ENCODE measurements around the gene TSPAN14. TPM values are rescaled to one million over a fixed set of nuclear protein-coding genes. Genes with fewer than 3 reads are reported as not detected.

TSPAN14 gene
- total and polyA plus RNA-seq, 2 experiments from 2014 or later: 17.9 to 40.7 TPM

DNA sequence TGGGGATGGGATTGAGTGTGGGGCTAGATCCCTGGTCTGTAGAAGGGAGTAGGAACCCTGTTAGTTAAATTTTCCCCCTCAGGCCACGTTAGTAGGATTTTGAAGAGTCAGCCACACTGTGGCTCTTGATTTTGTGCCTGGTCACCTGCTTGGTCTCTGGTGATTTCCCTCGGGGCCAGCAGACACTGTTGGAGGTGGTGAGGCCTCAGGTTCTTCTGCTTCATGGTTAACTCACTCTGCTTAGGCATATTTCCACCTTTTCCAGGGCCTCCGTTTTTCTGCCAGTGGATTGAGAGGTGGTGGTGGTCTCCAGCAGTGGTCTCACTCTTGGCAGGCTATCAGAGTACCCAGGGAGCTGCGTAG lies 4.1 kb downstream of the TSPAN14 start (continued):
- TF ChIP-seq, protein P1, sequence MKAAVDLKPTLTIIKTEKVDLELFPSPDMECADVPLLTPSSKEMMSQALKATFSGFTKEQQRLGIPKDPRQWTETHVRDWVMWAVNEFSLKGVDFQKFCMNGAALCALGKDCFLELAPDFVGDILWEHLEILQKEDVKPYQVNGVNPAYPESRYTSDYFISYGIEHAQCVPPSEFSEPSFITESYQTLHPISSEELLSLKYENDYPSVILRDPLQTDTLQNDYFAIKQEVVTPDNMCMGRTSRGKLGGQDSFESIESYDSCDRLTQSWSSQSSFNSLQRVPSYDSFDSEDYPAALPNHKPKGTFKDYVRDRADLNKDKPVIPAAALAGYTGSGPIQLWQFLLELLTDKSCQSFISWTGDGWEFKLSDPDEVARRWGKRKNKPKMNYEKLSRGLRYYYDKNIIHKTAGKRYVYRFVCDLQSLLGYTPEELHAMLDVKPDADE (IDR thresholded peaks at IDR 0.05): no peak

DNA sequence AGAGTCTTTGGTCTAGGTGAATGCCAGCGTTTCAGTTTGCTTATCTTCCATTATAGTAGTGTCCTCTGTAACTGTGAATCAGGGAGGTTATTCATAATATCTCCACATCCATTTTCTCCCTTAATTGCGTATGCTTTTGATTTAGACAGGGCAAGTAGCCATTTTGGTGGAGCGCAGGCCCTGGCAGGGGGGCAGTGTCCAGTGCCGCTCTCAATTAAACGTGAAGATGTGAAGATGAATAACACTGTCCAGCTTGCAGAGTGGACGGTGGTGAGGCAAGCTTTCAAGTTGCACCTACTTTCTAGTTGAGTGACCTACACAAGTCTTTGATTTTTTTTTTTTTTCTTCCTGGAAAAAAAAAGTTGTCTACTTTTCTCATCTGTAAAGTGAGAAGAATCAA lies 4.5 kb downstream of the TSPAN14 start:
- Histone ChIP-seq H3K27ac (ENCODE audit: low read depth) (no peak overlapping the region), H4K20me1 (replicated peaks; ENCODE audit: insufficient read depth) (peaks cover 51% of the 10 kb centered on the region)

DNA sequence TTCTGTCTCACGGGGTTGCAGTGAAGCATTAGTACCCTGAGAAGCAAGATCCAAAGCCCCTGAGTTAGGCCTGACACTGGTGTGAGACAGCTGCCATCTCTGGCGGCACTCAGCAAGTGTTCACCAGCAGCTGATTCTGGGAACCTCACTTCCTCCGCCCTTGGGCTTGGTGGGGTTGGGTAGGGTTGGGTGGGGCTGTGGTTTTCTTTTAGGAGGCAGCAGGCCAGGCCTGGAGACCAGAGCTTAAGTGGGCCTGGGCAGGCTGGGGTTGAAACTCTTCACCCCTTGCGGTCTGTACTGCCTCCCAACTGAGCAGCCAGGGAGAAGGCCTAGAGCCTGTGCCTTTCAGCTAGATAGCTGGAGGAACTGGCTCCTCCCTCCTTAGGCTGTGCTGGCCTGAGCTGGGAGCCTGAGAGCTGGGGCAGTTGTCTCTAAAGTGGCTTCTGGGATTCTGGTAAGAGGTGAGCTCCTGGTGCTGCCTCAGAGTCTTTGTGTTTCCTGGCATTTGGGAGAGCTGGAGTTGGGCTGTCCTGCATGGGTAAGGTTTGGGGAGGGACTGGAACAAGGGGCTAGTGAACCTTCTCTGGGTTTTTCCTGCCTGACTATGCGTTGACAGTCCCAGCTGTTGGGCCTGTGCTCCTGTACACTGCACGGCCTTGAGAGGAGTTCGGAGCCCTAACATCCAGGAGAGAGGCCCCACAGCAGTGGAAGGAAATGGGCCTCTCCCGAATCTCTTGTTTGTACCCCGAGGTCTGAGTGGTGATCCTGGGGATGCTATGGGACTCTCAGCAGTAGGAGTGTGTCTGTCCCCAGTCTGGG lies 5.1 kb downstream of the TSPAN14 start:
- peaks cover 79% of the 10 kb centered on the region for H3K4me1 ChIP-seq (ENCODE audit: insufficient read depth)
- H3K9me3 Mint-ChIP-seq: no peaks in the 10 kb centered on the region
- peaks cover 74% of the 10 kb centered on the region for H3K4me1 Mint-ChIP-seq
- no peaks in the 10 kb centered on the region; the same call in 2 of the 3 replicates for H3K36me3 Mint-ChIP-seq (ENCODE audit: low read depth)
- no peaks in the 10 kb centered on the region for H3K27me3 ChIP-seq (ENCODE audit: insufficient read depth)
- H3K4me2 ChIP-seq: peak overlapping the region; percentile 74
- TF ChIP-seq ZNF114 (CRISPR knock-in tag; IDR thresholded peaks at IDR 0.05) (no peak), EZH2phosphoT487 (IDR thresholded peaks at IDR 0.05; ENCODE audit: unreplicated experiment) (no peak), POLR2AphosphoS5 (IDR thresholded peaks at IDR 0.05; ENCODE audit: low read depth) (no peak), NANOG (IDR thresholded peaks at IDR 0.05; ENCODE audit: borderline replicate concordance) (no peak), ZNF331 (CRISPR knock-in tag; IDR thresholded peaks at IDR 0.05; ENCODE audit: low read depth) (no peak), EZH2 (IDR thresholded peaks at IDR 0.05; ENCODE audit: low read depth, unreplicated experiment) (no peak)
- TF ChIP-seq, protein P2, sequence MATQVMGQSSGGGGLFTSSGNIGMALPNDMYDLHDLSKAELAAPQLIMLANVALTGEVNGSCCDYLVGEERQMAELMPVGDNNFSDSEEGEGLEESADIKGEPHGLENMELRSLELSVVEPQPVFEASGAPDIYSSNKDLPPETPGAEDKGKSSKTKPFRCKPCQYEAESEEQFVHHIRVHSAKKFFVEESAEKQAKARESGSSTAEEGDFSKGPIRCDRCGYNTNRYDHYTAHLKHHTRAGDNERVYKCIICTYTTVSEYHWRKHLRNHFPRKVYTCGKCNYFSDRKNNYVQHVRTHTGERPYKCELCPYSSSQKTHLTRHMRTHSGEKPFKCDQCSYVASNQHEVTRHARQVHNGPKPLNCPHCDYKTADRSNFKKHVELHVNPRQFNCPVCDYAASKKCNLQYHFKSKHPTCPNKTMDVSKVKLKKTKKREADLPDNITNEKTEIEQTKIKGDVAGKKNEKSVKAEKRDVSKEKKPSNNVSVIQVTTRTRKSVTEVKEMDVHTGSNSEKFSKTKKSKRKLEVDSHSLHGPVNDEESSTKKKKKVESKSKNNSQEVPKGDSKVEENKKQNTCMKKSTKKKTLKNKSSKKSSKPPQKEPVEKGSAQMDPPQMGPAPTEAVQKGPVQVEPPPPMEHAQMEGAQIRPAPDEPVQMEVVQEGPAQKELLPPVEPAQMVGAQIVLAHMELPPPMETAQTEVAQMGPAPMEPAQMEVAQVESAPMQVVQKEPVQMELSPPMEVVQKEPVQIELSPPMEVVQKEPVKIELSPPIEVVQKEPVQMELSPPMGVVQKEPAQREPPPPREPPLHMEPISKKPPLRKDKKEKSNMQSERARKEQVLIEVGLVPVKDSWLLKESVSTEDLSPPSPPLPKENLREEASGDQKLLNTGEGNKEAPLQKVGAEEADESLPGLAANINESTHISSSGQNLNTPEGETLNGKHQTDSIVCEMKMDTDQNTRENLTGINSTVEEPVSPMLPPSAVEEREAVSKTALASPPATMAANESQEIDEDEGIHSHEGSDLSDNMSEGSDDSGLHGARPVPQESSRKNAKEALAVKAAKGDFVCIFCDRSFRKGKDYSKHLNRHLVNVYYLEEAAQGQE (IDR thresholded peaks at IDR 0.05; ENCODE audit: unreplicated experiment): no peak
- H3K4me3 Mint-ChIP-seq: peak overlapping the region; percentile 59; the same call in 2 of the 3 replicates
- peaks cover 51% of the 10 kb centered on the region for H4K20me1 ChIP-seq (replicated peaks; ENCODE audit: insufficient read depth)
- peak overlapping the region; percentile 38; the same call in 1 of the 2 replicates for H3K27ac Mint-ChIP-seq
- no peak overlapping the region for H3K27ac ChIP-seq (ENCODE audit: low read depth)
- no peak overlapping the region for H2AFZ ChIP-seq
- no peak overlapping the region for H3K4me3 ChIP-seq
- no peaks in the 10 kb centered on the region for H3K36me3 ChIP-seq (ENCODE audit: insufficient read depth)
- no peaks in the 10 kb centered on the region; the same call in 1 of the 2 replicates for H3F3A ChIP-seq (replicated peaks; ENCODE audit: low read depth)
- ATAC-seq (peak; percentile 4; the same call in 2 of the 3 replicates), DNase-seq (ENCODE audit: low spot score) (peak; percentile 41)
- H3K79me2 ChIP-seq (replicated peaks; ENCODE audit: insufficient read depth): peaks cover 90% of the 10 kb centered on the region
- no peaks in the 10 kb centered on the region for H3K9me2 ChIP-seq (ENCODE audit: insufficient read depth)
- H3K27me3 Mint-ChIP-seq (ENCODE audit: insufficient read depth, low read depth, poor library complexity): peaks cover 14% of the 10 kb centered on the region

More for the DNA sequence above, 4.5 kb downstream of the TSPAN14 start:
- Histone ChIP-seq H3F3A (replicated peaks; ENCODE audit: low read depth) (peaks cover under 1% of the 10 kb centered on the region; the same call in 1 of the 2 replicates), H3K4me3 (no peak overlapping the region), H3K4me2 (peak overlapping the region; percentile 74; the same call in 1 of the 2 replicates), H3K4me1 (ENCODE audit: insufficient read depth) (peaks cover 73% of the 10 kb centered on the region), H3K27me3 (ENCODE audit: insufficient read depth) (no peaks in the 10 kb centered on the region), H3K36me3 (ENCODE audit: insufficient read depth) (no peaks in the 10 kb centered on the region), H3K79me2 (replicated peaks; ENCODE audit: insufficient read depth) (peaks cover 84% of the 10 kb centered on the region), H3K9me2 (ENCODE audit: insufficient read depth) (no peaks in the 10 kb centered on the region), H2AFZ (no peak overlapping the region)
- H3K36me3 Mint-ChIP-seq (ENCODE audit: low read depth): no peaks in the 10 kb centered on the region
- TF ChIP-seq STAT1 (IDR thresholded peaks at IDR 0.05; ENCODE audit: unreplicated experiment) (no peak), ZNF331 (CRISPR knock-in tag; IDR thresholded peaks at IDR 0.05; ENCODE audit: low read depth) (no peak), JUNB (IDR thresholded peaks at IDR 0.05; ENCODE audit: unreplicated experiment) (no peak)
- no peak overlapping the region for H3K27ac Mint-ChIP-seq
- ATAC-seq (no peak), DNase-seq (ENCODE audit: low spot score) (no peak)
- peaks cover 13% of the 10 kb centered on the region for H3K27me3 Mint-ChIP-seq (ENCODE audit: insufficient read depth, low read depth, poor library complexity)
- H3K9me3 Mint-ChIP-seq: no peaks in the 10 kb centered on the region
- peak overlapping the region; percentile 50; the same call in 1 of the 3 replicates for H3K4me3 Mint-ChIP-seq
- H3K4me1 Mint-ChIP-seq: peaks cover 69% of the 10 kb centered on the region

All from GM23338 (cell line).